ENCODE results near the gene MRLN.
"Not testable (repeated sequence)": the region's sequence is repeated elsewhere in the genome, so short reads cannot be mapped to it uniquely, and the experiment has no call there.

The MRLN gene

DNA sequence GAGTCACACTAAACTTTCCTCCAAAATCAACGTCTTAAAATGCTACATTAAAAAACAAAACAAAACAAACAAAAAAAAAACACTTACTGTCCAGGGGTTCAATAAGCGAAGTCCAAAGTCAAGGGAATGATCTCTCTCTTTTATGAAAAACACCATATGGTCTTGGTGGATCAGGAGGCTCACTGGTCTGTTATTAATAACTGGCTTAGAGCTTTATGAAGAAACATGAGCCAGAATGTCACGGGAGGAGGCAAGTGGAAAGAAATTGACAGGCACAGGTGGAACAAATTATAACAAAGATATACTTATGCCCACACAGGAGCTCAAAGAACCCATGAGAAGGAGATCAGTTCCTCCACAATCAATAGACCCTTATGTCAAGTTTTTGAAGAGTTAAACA lies at the start of gene MRLN:
Gene MRLN (minus strand): TSS at position 189 of the 400 bp plus-strand sequence.
- DNase-seq: peak; percentile 89

DNA sequence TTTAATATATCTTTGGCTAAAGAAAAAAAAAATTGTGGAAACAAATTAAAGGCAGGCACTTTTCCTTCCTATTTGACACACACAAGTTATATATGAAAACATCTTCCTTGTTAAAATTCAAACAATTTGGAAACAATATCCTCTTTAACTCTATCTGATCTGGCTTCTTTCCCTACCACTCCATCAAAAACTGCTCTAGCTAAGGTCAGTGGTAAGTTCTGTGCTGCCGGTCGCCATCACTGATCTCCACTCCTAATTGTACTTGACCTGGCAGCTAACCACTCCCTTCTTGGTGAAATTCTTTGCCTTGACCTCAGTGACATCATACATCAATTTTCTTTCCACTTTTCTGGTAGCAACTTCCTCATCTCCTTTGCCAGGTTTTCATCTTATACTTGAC lies 47.9 kb upstream of the MRLN start:
- DNase-seq: no peak

DNA sequence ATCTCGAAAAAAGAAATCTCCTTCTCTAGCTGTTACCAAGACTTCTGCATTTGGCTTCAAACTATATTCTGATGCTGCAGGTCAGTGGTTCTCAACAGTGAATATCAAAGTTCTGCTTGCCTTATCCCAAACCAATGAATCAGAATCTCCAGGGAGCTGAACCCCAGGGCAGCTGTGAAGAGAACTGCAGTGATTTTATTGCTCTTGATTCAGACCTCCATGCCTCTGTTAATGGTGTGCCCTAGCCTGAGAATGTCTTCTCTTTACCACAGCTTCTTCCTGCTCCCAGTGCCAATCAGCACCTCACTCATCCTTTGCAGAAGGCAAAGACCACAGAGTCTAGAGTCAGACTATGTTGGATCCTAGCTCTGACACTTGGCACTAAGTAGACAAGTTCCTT lies 46.2 kb upstream of the MRLN start:
- no peak for DNase-seq

DNA sequence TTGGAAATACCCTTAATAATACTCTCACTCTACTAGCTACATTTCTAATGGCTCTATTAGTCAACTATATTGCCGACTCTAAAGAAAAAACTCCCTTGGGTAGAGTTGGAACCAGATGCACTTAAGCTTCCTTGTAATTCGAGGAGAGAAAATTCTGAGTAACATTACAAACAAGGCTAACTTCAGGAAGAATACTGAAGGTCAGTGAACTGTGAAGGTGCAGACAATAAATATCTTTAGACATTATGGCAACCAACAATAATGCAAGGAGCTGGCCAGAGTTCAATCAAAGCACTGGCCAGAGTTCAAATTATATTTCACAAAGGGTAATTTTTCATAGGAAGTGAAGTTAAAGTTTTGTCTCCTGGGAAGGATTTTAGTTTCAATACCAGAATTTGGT lies 40.7 kb upstream of the MRLN start:
- peak; percentile 16 for DNase-seq

DNA sequence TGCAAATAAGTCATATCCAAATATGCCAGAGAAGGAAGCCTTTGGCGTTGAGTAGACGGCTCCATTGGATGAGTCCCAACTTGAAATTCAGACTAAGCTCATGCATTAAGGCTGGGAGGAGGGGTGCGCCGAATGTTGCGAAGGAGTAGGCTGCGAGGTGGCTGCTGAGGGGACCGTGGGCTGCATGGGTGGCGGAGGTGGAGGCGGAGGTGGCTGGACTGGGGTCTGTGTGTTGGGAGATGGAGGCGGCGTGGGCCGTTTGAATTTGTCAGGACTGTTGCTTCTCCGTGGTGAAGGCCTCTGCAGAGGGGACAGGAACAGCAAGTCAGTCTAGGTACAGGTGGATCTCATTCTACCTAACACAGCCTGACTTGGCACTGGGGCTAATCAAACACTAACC lies 39.6 kb upstream of the MRLN start:
- no peak for DNase-seq

DNA sequence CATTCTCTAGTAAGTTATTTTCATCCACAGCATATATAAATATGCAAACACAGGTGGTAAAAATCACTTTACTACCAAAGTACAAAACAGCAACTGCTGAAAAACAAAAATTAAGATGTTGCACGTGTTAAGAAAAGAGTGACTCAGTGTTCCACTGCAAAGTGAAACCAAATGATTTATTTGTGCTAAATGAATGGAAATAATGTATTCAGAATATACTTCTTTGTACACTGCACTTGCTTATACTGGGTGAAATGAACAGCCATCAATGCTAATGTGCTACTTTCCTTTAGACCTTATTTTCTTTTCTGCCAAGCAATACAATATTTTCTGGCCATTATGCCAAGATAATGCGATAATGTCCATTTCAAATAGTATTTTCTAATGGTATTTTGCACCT lies 38.3 kb upstream of the MRLN start:
- DNase-seq: no peak

DNA sequence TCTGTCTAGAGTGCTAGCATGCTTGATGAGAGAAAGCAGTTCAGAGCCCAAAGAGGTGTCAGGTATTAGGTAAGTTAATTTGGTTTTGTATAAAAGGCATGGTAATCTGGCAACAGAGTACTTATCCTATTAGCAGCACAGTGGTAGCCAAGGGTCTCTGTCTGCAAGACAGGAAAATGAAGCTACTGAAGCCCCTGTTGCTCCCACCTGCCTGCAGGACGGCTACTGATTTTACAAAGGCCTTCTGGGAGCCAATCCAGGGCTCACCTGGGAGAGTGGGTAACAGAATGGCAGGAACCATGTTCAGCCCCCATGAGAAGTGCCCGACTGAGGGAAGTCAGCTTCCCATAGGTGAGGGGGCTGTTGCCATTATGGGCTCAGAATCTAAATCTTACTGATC lies 36.8 kb upstream of the MRLN start:
- DNase-seq: not testable (repeated sequence)

DNA sequence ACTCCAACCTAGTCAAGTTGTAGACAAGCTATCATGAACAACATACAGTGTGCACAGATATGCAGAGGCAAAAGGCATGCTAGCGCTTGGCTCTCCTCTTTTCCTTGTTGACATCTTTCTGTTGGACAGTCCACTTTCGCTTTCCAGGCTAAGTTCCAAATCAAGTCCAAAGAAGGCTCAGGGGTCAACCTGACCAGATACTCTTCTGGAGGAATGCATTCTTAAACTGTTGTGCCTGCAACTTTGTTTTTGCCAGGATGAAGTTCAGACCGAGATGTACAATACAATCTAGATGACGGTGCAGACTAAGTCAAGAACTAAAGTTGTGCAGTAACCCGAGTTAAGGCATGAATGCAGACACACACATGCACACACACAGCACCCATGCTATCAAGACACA lies 35.7 kb upstream of the MRLN start:
- not testable (repeated sequence) for DNase-seq

DNA sequence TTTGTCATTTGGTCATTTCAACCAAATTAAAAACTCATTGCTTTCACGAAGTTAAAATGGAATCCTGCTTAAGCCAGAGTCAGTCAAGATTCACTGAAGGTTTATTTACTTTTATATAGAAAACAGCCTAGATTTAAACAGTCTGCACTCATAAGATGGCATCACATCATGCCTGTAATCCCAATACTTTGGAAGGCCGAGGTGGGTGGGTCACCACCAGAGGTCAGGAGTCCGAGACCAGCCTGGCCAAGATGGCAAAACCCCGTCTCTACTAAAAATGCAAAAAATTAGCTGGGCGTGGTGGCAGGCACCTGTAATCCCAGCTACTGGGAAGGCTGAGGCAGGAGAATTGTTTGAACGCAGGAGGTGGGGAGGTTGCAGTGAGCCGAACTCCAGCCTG lies 33.8 kb upstream of the MRLN start:
- not testable (repeated sequence) for DNase-seq

DNA sequence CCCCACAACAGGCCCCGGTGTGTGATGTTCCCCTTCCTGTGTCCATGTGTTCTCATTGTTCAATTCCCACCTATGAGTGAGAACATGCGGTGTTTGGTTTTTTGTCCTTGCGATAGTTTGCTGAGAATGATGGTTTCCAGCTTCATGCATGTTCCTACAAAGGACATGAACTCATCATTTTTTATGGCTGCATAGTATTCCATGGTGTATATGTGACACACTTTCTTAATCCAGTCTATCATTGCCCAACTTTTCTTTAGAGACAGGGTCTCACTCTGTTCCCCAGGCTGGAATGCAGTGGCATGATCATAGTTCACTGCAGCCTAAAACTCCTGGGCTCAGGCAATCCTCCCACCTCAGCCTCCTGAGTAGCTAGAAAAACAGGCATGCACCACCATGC lies 32.2 kb upstream of the MRLN start:
- DNase-seq: not testable (repeated sequence)

DNA sequence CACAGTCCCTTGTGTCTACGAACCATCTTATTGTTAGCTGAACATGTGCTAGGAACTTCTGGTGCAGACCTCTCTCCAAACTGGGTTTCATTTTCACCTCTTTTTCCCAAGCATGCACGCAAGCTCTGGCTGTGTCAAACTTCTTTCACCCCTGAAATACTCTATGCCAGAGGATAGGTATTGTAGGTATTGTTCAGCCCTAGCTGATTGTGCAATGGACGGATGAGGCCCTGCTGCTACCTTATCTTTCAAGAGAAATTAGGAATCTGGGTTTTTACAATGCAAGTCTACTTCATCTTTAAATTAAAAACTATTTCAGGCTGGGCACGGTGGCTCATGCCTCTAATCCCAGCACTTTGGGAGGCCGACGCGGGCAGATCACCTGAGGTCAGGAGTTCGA lies 28.3 kb upstream of the MRLN start:
- DNase-seq: no peak

DNA sequence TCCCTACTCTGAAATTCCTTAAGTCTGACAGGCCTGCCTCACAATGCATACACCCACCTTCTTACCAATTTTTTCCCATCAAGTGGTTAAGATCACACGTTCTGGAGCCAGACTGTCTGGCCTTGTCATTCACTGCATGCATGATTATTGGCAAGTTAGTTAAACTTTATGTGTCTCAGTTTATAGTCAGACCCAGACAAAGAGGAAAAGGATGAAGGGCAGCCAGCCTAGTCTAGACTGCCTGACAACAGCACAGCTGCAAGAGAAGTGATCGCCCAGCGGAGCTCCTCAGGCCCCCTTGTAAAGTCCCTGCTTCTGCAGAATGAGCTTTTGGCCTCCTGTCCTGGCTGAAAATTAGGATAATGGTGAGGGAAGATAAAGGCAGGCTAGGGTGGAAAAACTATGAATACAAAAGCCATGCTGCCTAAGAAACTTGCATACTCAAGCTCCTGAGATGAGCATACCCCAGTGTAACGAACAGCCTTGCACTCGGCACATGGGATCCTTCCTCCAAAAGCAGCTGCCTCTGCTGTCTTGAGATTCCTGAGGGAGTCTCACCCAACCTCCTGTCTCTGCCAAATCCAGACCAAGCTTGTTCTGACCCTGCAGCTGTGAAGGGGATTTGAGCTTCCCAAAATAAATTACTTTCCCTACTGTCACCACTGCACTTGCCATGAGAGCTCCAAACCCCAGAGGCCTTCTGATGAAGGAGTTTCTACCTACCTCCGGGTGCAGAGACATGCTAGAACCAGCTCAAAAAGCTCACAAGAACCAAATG lies 26.7 kb upstream of the MRLN start:
- no peak for DNase-seq

DNA sequence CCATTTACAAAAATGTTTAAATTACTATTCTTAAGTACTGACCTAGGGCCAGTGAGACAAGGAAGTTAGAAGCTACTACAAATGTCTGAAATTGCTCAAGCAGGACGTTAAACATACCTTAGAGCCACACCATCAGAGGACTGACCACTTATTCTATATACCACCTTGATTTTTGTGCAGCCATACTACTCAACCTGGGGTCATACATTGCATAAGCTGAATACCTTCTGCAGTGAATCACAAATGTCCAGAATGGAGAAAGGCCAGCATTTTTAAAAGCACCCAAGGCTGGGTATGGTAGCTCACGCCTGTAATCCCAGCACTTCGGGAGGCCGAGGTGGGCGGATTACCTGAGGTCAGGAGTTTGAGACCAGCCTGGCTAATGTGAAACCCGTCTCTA lies 21.2 kb upstream of the MRLN start:
- no peak for DNase-seq

DNA sequence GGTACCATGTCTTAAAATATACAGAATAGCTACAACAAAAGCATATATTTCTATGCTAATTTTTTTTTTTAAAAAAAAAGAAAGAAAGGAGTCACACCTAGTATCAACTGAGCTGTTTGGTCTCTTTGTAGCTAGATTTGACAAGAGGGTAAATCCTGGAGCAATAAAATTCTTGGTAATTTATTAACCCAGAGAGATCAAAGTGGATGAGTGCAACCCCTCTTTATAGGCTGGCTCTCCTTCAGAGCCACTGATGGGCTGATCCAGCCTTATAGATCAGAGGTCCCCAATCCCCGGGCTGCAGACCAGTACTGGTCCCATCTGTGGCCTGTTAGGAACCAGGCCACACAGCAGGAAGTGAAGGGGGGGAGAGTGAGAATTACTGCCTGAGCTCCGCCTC lies 19.8 kb upstream of the MRLN start:
- no peak for DNase-seq

DNA sequence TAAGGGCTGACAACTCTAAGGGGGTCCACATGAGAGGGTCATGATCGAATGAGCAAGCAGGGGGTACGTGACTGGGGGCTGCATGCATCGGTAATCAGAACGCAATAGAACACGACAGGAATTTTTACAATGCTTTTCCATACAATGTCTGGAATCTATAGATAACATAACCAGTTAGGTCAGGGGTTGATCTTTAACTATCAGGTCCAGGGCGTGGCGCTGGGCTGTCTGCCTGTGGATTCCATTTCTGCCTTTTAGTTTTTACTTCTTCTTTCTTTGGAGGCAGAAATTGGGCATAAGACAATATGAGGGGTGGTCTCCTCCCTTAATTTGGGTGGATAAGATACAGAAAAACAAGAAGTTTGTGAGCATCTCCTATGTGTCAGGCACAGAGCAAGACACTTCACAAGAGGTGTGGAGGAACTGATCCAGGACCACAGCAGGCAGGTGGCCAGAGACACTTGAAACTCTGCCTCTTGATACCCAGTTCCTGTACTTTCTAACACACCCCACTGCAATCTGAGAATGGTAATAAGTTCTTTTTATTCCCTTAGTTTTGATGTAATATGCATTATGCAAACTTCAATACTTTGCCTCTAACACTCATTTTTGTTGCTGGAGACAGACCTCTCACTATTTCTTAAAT lies 18.0 kb upstream of the MRLN start:
- DNase-seq: no peak

DNA sequence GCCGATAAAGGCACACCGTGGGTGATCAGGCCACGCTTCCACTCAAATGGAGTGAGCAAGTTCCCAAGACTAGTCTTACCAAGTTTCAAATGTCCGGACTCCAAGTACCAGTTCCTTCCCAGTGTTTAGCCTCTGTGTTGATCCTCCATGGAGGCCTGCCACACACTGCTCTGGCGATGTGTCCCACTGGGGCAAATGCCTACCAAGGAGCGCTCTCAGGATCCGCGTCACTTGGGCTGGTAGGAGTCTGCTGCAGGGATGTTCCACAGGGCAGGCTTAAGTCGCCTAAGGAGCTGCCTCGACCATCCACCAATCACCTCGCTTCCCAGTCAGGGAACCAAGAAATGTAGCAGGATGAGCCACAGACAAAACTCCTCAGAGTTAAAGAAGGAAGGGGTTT lies 17.4 kb upstream of the MRLN start:
- DNase-seq: no peak

DNA sequence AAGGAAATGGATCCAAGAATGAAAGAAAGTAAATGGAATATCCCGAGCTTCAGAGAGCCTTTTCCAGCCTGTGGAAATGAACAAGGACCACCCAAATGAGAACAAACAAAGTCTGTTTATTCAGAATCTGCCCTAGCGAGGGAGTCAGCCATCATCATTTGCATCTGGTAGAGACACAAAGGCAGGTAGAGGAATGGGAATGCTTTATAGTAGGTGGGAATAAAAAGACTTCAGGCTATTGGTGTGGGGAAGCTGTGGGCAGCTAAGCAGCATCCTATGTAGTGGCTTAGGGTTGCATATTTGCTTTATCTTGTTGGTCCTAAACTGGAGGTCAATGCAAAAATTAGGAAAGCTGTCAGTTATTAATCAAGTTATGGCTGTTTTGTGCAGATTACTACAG lies 9.2 kb upstream of the MRLN start:
- DNase-seq: no peak

DNA sequence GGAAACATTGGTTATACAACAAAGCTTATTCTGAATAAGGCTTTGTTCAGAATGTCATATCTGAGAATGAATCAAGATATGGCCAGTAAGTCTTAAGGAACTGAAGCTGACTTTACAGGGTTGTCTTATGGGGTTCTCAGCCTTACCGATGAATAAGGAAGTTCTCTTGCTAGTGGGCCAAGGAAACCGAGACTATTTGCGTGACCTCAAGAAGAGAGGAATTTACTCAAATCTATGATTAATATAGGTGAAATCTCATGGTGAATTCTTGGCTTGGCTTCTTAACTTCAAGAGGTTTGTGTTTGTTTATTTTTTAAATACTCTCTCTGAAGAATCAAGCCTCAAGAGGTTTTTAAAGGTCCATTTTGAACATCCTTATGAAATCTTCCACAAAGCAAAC lies 4.7 kb upstream of the MRLN start:
- DNase-seq: no peak

DNA sequence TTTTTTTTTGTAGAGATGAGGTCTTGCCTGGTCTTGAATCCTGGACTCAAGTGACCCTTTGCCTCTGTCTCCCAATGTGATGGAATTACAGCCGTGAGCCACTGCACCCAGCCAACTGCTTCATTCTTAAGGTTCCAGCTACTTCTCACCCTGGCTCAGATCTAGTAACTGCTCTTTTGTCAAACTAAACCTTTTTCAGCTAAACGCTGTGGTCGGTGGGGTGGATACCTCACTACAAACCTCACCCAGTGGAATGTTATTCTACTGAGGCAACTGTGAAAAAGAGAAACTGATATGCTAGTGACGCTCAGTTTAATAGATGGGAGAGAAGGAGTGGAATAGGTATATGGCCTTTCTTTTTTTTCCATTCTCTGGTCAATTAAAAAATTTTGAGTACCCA lies 1.7 kb upstream of the MRLN start:
- DNase-seq: no peak

DNA sequence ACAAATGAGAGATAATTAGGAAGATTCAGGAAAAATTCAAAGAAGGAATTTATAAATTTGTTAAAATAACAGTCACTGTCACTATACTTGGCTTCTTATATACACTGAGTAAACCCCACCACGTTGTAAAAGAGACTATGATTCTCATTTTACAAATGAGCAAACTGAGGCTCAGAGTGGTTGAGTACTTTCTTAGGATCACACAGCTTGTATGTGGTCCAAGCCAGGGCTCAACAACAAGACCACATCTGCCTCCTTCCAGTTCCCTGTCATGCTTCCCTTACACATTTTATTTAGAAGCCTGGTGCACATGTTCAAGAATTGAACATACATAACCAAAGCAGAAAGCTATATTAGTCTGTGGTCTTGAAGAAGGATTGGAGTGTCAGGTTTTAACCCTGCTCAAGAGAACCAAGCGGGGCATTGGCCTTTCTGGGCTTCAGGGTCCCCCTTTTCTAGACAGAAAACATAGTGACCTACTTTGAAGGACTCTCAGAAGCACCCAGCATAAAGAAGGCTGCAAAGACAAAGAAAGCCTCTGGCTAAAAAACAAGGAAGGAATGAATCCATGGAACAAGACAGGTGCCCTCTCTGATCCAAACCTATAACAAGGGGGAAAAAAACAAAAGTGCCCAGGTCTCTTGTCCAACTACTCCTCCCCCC lies 846 bp downstream of the MRLN start:
- DNase-seq: peak; percentile 21

DNA sequence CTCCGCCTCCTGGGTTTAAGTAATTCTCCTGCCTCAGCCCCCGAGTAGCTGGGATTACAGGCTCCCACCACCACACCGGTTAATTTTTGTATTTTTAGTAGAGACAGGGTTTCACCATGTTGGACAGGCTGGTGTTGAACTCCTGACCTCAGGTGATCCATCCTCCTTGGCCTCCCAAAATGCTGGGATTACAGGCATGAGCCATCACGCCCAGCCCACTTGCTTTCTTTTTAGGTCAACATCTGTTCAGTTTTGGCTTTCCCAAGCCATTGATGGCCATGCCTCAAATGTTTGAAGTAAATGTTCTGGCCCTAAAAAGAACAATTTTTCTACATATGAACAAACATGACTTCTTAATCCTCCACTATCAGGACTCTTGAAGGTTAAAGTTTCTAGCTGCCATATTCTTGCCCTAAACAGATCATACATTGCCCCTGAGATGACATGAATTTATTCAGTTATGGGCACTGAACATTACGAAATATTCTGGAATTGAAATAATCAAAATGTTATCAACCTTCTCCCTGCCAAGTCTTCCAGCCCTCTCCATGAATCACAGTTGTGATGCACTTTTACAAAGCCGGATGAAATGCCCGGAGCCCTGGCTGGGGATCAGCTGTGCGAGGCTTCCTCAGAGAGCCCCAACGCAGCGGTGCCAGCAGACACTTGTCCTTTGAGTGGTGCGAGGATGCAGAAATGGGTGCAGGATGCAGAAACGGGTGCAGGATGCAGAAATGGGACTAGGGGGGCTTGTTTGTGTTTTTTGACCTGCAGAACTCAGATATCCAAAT lies 2.9 kb downstream of the MRLN start:
- no peak for DNase-seq

DNA sequence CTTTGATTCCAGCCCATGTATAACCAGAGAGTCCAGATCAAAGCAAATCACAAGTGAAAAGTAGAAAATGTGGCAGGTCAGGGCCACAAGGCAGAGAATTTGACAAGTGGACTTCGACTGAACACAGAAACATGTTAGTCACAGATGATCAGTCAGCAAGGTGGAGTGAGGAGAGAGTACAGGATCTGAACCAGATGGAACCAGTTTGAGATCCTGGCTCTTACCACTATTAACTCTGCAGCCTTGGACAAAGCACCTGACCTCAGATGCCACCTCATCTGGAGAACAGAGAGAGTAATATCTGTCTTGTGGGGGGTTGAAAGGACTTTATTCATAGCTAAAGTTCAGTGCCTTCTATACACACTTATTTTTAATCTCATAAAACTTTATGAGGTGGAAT lies 4.4 kb downstream of the MRLN start:
- DNase-seq: no peak

DNA sequence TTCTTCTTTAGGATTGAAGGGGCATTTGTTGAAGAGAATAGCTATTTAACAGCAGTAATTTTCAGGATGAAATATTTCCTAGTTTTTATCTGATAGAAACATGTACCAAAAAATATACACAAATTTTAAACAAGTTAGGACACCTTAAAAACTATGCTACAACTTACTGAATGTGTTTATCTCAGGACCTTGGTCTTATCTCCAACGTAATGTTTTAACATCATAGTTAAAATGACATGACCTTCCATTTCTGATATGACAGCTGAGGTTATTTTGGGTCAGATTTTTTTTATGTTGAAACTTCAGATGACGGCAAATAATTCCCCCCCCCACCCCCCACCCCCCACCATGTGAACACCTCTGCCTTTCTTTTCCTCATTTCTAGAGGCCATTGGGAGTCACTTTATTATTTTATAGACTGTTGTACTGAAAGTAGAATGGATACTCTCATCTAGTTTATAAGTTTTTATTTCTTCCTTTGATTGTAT lies 8.0 kb downstream of the MRLN start:
- DNase-seq: no peak

All from NCI-H69 (cell line).